Measurements from ENCODE around the gene PALLD. TPM values are rescaled to one million over a fixed set of nuclear protein-coding genes. Genes with fewer than 3 reads are reported as not detected.

PALLD gene
- total RNA-seq, 1 donor from 2014 or later, result 22.9 TPM

DNA sequence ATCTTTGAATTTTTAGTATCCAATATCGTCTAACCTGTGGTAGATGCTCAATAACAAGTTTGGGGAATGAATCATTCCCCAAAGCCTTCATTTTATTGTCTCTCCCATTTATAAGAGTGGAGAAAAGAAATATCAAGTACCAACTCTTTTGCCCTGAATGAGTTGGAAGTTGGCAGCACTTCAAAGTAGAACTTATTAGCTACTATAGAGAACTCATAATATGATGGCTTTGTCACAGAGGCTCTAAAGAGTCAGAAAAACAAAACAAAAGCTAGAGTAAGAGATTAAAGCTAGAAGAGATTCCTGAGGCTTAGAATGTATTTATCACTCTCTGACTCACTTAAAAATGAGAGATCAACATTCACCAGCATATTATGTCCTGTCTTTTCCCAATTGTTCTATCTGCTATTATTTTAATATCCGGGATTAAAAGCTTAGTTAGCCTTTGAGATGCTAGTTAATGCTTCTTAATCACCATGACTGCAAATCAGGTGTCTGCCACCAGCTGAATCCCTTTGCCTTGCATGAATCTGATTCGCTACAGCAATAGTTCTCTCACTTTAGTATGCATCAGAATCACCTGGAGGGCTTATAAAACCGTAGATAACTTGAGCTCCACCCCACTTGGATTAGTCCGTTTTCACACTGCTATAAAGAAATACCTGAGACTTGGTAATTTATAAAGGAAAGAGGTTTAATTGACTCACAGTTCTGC is 77.9 kb downstream of the PALLD start:
- no peak overlapping the region for H3K27ac Mint-ChIP-seq
- peaks cover 1% of the 10 kb centered on the region for H3K27me3 Mint-ChIP-seq (ENCODE audit: insufficient read depth)
- DNase-seq (ENCODE audit: low spot score), result no peak
- H3K36me3 Mint-ChIP-seq (ENCODE audit: low read depth), result no peaks in the 10 kb centered on the region
- intact Hi-C loops (cut with micrococcal nuclease), result no loop called here
- H3K4me3 Mint-ChIP-seq, result no peak overlapping the region
- H3K9me3 Mint-ChIP-seq, result peaks cover 8% of the 10 kb centered on the region
- no peaks in the 10 kb centered on the region for H3K4me1 Mint-ChIP-seq (ENCODE audit: low read depth)

DNA sequence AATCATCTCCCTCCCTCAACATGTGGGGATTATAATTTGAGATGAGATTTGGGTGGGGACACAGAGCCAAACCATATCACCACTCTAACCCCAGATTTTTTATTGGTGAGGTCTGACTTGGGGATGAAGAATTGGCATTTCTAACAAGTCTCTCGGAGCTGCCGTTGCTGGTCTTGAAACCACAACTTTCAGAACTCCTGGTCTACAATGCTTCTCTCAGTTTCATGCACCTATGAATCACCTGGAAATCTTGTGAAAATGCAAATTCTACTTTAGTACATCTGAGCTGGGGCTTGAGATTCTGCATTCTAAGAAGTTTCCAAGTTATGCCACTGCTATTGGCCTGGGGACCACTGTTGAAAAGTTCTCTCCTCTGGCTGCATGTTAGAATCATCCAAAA is 78.6 kb downstream of the PALLD start:
- no peak overlapping the region for H3K27ac Mint-ChIP-seq
- DNase-seq (ENCODE audit: low spot score), result no peak
- intact Hi-C loops (cut with micrococcal nuclease), result no loop called here
- H3K36me3 Mint-ChIP-seq (ENCODE audit: low read depth), result no peaks in the 10 kb centered on the region
- no peak overlapping the region for H3K4me3 Mint-ChIP-seq
- H3K4me1 Mint-ChIP-seq (ENCODE audit: low read depth), result no peaks in the 10 kb centered on the region
- peaks cover 8% of the 10 kb centered on the region for H3K9me3 Mint-ChIP-seq
- H3K27me3 Mint-ChIP-seq (ENCODE audit: insufficient read depth), result peaks cover 1% of the 10 kb centered on the region

DNA sequence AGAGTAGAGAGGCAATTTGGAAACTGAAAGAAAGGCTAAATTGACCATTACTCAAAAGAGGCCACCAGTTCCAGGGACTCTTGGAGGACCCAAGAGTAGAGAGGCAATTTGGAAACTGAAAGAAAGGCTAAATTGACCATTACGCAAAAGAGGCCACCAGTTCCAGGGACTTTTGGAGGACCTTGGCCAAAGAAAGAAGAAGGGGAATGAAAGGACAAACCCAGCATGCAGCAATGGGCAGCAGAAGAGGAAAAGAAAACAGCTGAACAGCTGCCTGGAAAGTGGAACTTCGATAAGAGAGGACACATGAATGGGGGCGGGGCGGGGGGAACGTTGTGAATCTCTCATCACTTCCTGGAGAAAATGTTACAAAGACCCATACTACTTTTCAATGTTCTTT is 80.8 kb downstream of the PALLD start:
- no peak for DNase-seq (ENCODE audit: low spot score)
- intact Hi-C loops (cut with micrococcal nuclease), result no loop called here
- Mint-ChIP-seq H3K27me3 (ENCODE audit: insufficient read depth) (peaks cover 7% of the 10 kb centered on the region), H3K4me3 (no peak overlapping the region), H3K36me3 (ENCODE audit: low read depth) (no peaks in the 10 kb centered on the region), H3K4me1 (ENCODE audit: low read depth) (no peaks in the 10 kb centered on the region), H3K9me3 (peaks cover 18% of the 10 kb centered on the region), H3K27ac (no peak overlapping the region)

DNA sequence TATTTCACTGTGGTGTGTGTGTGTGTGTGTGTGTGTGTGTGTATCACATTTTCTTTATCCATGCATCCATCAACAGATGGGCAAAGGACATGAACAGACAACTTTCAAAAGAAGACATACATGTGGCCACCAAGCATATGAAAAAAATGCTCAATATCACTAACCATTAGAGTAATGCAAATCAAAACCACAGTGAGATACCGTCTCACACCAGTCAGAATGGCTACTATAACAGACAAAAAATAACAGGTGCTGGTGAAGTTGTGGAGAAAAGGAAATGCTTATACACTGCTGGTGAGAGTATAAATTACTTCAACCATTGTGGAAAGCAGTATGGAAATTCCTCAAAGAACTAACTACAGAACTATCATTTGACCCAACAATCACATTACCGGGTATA is 83.4 kb downstream of the PALLD start:
- Mint-ChIP-seq H3K4me1 (ENCODE audit: low read depth) (peaks cover 5% of the 10 kb centered on the region), H3K36me3 (ENCODE audit: low read depth) (no peaks in the 10 kb centered on the region), H3K4me3 (no peak overlapping the region), H3K27me3 (ENCODE audit: insufficient read depth) (peaks cover 14% of the 10 kb centered on the region), H3K9me3 (peaks cover 13% of the 10 kb centered on the region), H3K27ac (no peak overlapping the region)
- no peak for DNase-seq (ENCODE audit: low spot score)
- intact Hi-C loops (cut with micrococcal nuclease), result no loop called here

DNA sequence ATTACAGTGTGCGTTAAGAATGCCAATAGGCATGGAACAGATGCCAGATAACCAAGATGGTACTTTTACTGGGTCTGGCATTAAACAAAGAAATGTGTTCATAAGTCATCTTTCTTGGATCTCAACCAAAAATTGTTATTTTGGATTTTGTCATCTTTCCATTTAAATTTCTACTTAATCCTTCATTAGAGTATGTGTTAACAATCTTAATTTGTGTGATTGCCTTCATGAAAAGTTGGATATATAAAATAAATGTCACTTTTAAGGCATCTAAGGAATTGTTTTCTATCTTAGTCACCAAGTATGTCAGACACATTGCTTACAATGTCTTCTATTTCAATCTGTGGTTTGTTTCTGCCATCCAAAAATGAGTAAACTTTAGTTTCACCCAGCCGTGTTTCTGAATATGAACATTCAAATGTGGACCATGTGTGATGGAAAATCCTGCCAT is 87.5 kb downstream of the PALLD start:
- Mint-ChIP-seq H3K27ac (no peak overlapping the region), H3K4me3 (no peak overlapping the region), H3K36me3 (ENCODE audit: low read depth) (no peaks in the 10 kb centered on the region), H3K27me3 (ENCODE audit: insufficient read depth) (peaks cover 19% of the 10 kb centered on the region), H3K4me1 (ENCODE audit: low read depth) (peaks cover 5% of the 10 kb centered on the region), H3K9me3 (peaks cover 10% of the 10 kb centered on the region)
- no peak for DNase-seq (ENCODE audit: low spot score)
- intact Hi-C loops (cut with micrococcal nuclease), result loop anchor here (2.0 kb wide), 2 partner anchors 74 to 338 kb away; no protein-coding TSS in a partner anchor

DNA sequence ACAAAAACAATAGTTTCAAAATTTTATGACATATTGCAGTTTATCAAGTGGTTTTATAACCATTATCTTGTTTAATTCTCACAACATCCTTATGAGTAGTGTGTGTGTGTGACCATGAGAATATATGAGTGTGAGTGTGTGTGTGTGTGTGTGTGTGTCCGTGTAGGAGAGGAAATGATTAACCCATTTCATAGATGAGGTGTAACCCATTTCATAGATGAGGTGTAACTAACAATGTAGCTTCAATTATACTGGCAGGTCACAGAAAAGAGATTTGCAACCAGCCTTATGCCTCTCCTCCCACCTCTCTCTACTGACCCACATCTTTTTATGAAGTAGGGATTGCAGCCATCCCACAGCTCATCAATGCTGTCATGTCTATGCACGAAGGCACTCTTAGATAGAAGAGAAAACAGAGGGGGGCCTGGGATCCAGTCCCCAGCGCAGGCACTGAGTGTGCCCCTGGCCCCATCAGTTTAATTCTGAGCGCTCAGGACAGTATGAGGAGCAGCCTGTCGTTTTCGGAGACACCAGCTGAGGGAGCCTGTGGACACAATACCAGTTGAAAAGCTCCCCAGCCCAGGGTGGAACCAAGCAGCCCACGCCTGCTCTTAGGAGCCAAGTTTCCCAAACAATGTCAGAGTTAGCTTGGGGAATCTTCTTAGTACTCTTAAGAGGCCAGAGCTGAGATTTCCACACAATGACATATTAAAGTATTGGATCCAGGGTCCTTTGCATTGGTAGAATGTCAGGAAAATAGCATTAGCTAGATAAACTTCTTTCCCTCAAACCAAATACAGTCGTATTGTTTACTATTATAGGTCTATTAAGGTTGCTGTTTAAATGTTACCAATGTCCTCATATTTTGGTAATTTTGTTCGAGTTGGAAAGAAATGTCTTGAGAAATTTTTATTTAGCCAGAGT is 88.6 kb downstream of the PALLD start:
- Mint-ChIP-seq H3K36me3 (ENCODE audit: low read depth) (no peaks in the 10 kb centered on the region), H3K27me3 (ENCODE audit: insufficient read depth) (peaks cover 19% of the 10 kb centered on the region), H3K4me1 (ENCODE audit: low read depth) (peaks cover 5% of the 10 kb centered on the region), H3K4me3 (no peak overlapping the region), H3K9me3 (peaks cover 10% of the 10 kb centered on the region), H3K27ac (no peak overlapping the region)
- intact Hi-C loops (cut with micrococcal nuclease), result loop anchor here (2.0 kb wide), 2 partner anchors 75 to 337 kb away; no protein-coding TSS in a partner anchor
- DNase-seq (ENCODE audit: low spot score), result no peak

DNA sequence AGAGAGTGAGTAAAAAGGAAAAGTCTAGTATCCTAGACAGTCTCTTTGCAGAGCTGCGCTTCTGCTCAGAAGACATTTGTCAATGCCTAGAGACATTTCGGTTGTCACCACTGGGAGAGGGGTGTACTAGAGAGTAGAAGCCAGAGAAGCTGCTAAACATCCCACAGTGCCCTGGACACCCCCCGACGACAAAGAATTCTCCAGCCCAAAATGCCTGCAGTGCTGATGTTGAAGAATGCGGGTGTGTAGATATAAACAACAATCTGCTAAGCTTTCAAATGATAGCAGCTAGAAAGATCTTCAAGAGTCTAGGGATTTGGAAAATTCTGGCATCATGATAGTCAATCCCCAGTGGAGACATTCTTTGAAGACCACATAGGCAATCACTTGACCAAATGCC is 90.1 kb downstream of the PALLD start:
- peaks cover 5% of the 10 kb centered on the region for H3K4me1 Mint-ChIP-seq (ENCODE audit: low read depth)
- H3K36me3 Mint-ChIP-seq (ENCODE audit: low read depth), result no peaks in the 10 kb centered on the region
- no peak overlapping the region for H3K4me3 Mint-ChIP-seq
- peaks cover 13% of the 10 kb centered on the region for H3K27me3 Mint-ChIP-seq (ENCODE audit: insufficient read depth)
- no peak for DNase-seq (ENCODE audit: low spot score)
- H3K9me3 Mint-ChIP-seq, result peaks cover under 1% of the 10 kb centered on the region
- intact Hi-C loops (cut with micrococcal nuclease), result no loop called here
- H3K27ac Mint-ChIP-seq, result no peak overlapping the region

DNA sequence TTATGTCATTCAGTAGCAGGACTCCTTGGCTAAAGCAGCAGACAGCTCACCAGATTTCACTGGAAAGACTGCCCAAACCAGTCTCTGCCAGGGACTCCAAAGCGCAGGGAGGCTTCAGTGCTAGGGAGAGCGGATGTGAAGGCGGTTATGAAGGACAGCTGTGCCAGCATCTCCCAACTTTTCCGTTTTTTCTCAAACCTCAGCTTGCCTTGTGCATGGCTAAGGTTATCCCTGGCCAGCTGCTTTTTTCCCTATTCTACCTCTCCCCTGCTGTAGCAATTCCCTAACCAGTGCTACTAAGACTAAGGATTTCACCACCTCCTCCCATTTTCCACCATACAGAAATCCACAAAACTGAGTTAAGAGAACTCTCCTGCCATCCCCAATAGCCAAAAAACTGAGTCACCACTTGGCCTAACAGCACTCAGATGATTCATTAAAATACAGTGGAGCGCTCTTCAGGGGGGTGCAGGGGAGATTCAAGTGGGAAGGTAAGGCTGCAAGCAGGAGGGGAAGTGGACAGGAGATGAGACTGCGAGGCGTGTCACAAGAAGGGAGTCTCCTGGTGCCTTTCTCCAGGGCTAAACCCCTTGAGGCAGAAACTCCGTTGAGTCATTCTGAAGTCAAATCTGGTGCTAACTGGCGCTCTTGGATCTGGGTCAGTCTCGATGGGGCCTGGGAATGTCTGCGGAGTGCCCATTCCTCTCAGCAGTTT is 90.7 kb downstream of the PALLD start:
- H3K27me3 Mint-ChIP-seq (ENCODE audit: insufficient read depth), result peaks cover 13% of the 10 kb centered on the region
- H3K36me3 Mint-ChIP-seq (ENCODE audit: low read depth), result no peaks in the 10 kb centered on the region
- peaks cover 5% of the 10 kb centered on the region for H3K4me1 Mint-ChIP-seq (ENCODE audit: low read depth)
- DNase-seq (ENCODE audit: low spot score), result no peak
- H3K4me3 Mint-ChIP-seq, result no peak overlapping the region
- H3K9me3 Mint-ChIP-seq, result no peaks in the 10 kb centered on the region
- no peak overlapping the region for H3K27ac Mint-ChIP-seq
- intact Hi-C loops (cut with micrococcal nuclease), result no loop called here

DNA sequence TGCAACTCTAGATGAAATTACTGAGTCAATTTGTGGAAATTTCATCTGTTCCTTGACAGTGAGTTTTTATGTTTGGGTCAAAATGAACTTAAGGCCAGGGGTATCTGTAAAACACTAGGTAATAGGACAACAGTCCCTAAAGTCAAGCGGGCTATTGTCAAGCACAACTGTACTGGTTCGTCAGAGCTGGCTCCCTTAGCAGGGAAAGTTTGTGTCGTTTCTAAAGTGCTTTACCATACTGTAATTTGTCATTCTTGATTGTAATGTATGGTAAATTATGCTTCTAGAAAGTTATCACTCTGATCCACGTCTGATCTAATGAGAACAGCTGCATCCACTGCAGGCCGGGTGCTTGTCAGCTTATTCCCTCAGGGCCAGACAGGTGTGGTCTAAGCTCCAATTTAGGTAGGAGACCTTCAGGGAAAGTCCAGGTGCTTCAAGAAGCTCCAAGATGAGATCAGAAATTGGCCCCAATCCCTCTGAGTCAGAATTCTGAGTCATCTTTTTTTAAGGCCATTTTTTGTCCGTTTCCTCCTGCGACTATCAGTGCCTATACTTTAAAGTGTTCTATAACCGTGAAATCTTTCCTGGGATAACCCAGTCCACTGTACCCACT is 92.2 kb downstream of the PALLD start:
- Mint-ChIP-seq H3K27ac (no peak overlapping the region), H3K4me3 (no peak overlapping the region), H3K9me3 (no peaks in the 10 kb centered on the region), H3K27me3 (ENCODE audit: insufficient read depth) (peaks cover 14% of the 10 kb centered on the region), H3K36me3 (ENCODE audit: low read depth) (no peaks in the 10 kb centered on the region), H3K4me1 (ENCODE audit: low read depth) (peaks cover 5% of the 10 kb centered on the region)
- DNase-seq (ENCODE audit: low spot score), result no peak
- intact Hi-C loops (cut with micrococcal nuclease), result no loop called here

DNA sequence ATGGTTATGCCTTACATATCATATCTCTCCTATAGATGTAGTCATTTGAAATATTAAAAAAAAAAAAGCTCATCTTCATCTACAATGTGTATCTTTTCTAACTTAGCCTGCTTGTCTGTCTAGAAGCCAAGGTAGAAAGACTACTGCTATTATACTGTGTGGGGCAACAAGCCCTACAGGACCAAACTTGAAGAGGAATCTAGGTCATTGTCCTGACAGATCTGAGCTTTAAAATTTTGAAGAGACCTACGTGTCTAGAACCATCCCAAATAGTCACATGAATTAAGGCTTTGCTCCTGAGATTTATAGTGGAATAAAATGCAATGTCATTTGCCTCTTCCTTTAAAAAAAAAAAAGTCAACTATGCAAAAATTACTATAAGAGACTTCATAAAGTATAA is 95.8 kb downstream of the PALLD start:
- Mint-ChIP-seq H3K36me3 (ENCODE audit: low read depth) (no peaks in the 10 kb centered on the region), H3K27me3 (ENCODE audit: insufficient read depth) (peaks cover 5% of the 10 kb centered on the region), H3K9me3 (no peaks in the 10 kb centered on the region), H3K27ac (no peak overlapping the region), H3K4me1 (ENCODE audit: low read depth) (no peaks in the 10 kb centered on the region), H3K4me3 (no peak overlapping the region)
- intact Hi-C loops (cut with micrococcal nuclease), result no loop called here
- no peak for DNase-seq (ENCODE audit: low spot score)

DNA sequence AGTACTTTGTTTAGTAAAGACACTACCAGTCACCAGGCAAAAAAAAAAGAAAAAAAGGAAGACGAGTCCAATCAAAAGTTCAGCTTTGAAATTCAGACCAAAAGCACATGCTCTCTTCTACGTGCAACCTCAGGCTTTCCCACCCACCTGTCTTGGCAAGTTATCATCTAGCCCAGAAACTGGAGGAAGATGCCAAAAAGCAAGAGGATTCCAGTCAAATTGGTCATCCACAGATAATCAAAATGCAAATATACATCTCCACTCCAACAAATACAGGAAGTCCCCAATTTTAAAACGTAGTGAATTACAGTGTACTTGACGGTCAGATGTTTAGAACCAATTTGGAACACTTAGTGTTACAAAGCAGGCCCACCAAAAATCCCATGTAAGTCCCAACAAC is 96.5 kb downstream of the PALLD start:
- peaks cover 5% of the 10 kb centered on the region for H3K27me3 Mint-ChIP-seq (ENCODE audit: insufficient read depth)
- no peak overlapping the region for H3K27ac Mint-ChIP-seq
- no peaks in the 10 kb centered on the region for H3K36me3 Mint-ChIP-seq (ENCODE audit: low read depth)
- DNase-seq (ENCODE audit: low spot score), result no peak
- intact Hi-C loops (cut with micrococcal nuclease), result no loop called here
- H3K4me1 Mint-ChIP-seq (ENCODE audit: low read depth), result no peaks in the 10 kb centered on the region
- no peaks in the 10 kb centered on the region for H3K9me3 Mint-ChIP-seq
- no peak overlapping the region for H3K4me3 Mint-ChIP-seq

DNA sequence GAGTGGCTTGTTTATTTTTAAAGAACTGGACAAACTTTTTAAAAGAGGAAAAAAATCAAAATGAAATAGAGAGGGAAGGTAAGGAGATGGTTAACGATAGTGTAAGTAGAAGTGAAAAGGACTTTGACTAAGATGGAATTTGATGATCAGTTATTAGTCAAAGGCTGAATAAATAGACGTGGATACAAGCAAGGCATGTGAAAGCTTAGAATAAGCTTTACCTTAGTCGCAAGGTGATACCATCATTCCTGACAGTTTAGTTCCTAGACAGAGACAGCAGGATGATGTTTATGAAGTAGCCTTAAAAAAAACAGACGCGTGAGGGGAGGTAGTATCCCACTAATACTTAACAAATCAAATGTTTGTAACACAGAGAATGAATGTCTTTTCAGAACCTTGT is 97.3 kb downstream of the PALLD start:
- Mint-ChIP-seq H3K4me3 (no peak overlapping the region), H3K27me3 (ENCODE audit: insufficient read depth) (peaks cover 5% of the 10 kb centered on the region), H3K9me3 (no peaks in the 10 kb centered on the region), H3K27ac (no peak overlapping the region), H3K4me1 (ENCODE audit: low read depth) (no peaks in the 10 kb centered on the region), H3K36me3 (ENCODE audit: low read depth) (no peaks in the 10 kb centered on the region)
- intact Hi-C loops (cut with micrococcal nuclease), result no loop called here
- DNase-seq (ENCODE audit: low spot score), result no peak

Measured in activated T-helper 1 cell treated with anti-CD3 and anti-CD28 coated beads, Interleukin-12 subunit alpha, Interleukin-12 subunit beta, Interleukin-2, Interleukin-4 antibody, amounts not matched to agents 30 ng/mL and 10 ng/mL and 1 ng/mL, durations not matched to agents 14 hours and 24 hours and 36 hours (primary cell).